ENCODE results near the gene STMN1.

Gene STMN1

GRCh38 chr1:25874635-25875153 is 31.5 kb downstream of the STMN1 start:
- H3K9me3 Mint-ChIP-seq, result no peaks in the 10 kb centered on the region
- H3K4me1 Mint-ChIP-seq (ENCODE audit: low read depth), result peaks cover 56% of the 10 kb centered on the region
- H3K27me3 Mint-ChIP-seq, result peaks cover 12% of the 10 kb centered on the region
- intact Hi-C loops (cut with micrococcal nuclease), result no loop called here
- peak overlapping the region; percentile 72 for H3K27ac Mint-ChIP-seq
- peak overlapping the region; percentile 88 for H3K4me3 Mint-ChIP-seq
- peaks cover 3% of the 10 kb centered on the region for H3K36me3 Mint-ChIP-seq (ENCODE audit: low read depth)

- no peak overlapping the region for H3K4me3 Mint-ChIP-seq
- H3K27me3 Mint-ChIP-seq, result peaks cover 12% of the 10 kb centered on the region
- no peaks in the 10 kb centered on the region for H3K9me3 Mint-ChIP-seq
- H3K4me1 Mint-ChIP-seq (ENCODE audit: low read depth), result peaks cover 56% of the 10 kb centered on the region
- H3K36me3 Mint-ChIP-seq (ENCODE audit: low read depth), result peaks cover 8% of the 10 kb centered on the region
- H3K27ac Mint-ChIP-seq, result peak overlapping the region; percentile 72
- intact Hi-C loops (cut with micrococcal nuclease), result no loop called here
These were observed 32.0 kb downstream of the STMN1 start for GRCh38 chr1:25874209-25874608.

- intact Hi-C loops (cut with micrococcal nuclease), result no loop called here
- H3K36me3 Mint-ChIP-seq (ENCODE audit: low read depth), result peaks cover 12% of the 10 kb centered on the region
These were observed 33.1 kb downstream of the STMN1 start for GRCh38 chr1:25873120-25873519.

GRCh38 chr1:25872713-25873112 is 33.5 kb downstream of the STMN1 start:
- Mint-ChIP-seq H3K4me1 (ENCODE audit: low read depth) (peaks cover 59% of the 10 kb centered on the region), H3K27ac (peak overlapping the region; percentile 45), H3K36me3 (ENCODE audit: low read depth) (peaks cover 12% of the 10 kb centered on the region), H3K4me3 (no peak overlapping the region), H3K9me3 (no peaks in the 10 kb centered on the region), H3K27me3 (peaks cover 11% of the 10 kb centered on the region)
- intact Hi-C loops (cut with micrococcal nuclease), result no loop called here

More at GRCh38 chr1:25873120-25873519, 33.1 kb downstream of the STMN1 start:
- Mint-ChIP-seq H3K27me3 (peaks cover 11% of the 10 kb centered on the region), H3K4me3 (no peak overlapping the region), H3K27ac (peak overlapping the region; percentile 45), H3K4me1 (ENCODE audit: low read depth) (peaks cover 56% of the 10 kb centered on the region), H3K9me3 (no peaks in the 10 kb centered on the region)

GRCh38 chr1:25871704-25872494 is 34.3 kb downstream of the STMN1 start:
- intact Hi-C loops (cut with micrococcal nuclease), result no loop called here
- no peaks in the 10 kb centered on the region for H3K9me3 Mint-ChIP-seq
- H3K4me3 Mint-ChIP-seq, result no peak overlapping the region
- H3K27me3 Mint-ChIP-seq, result peaks cover 9% of the 10 kb centered on the region
- peaks cover 60% of the 10 kb centered on the region for H3K4me1 Mint-ChIP-seq (ENCODE audit: low read depth)
- H3K36me3 Mint-ChIP-seq (ENCODE audit: low read depth), result peaks cover 12% of the 10 kb centered on the region
- no peak overlapping the region for H3K27ac Mint-ChIP-seq

GRCh38 chr1:25871086-25871703 is 35.0 kb downstream of the STMN1 start:
- Mint-ChIP-seq H3K9me3 (no peaks in the 10 kb centered on the region), H3K4me1 (ENCODE audit: low read depth) (peaks cover 53% of the 10 kb centered on the region), H3K27ac (no peak overlapping the region), H3K36me3 (ENCODE audit: low read depth) (peaks cover 12% of the 10 kb centered on the region), H3K27me3 (peaks cover 6% of the 10 kb centered on the region), H3K4me3 (no peak overlapping the region)
- intact Hi-C loops (cut with micrococcal nuclease), result no loop called here

GRCh38 chr1:25870614-25871013 is 35.6 kb downstream of the STMN1 start:
- peaks cover 12% of the 10 kb centered on the region for H3K36me3 Mint-ChIP-seq (ENCODE audit: low read depth)
- no peak overlapping the region for H3K4me3 Mint-ChIP-seq
- H3K27ac Mint-ChIP-seq, result peak overlapping the region; percentile 15
- intact Hi-C loops (cut with micrococcal nuclease), result no loop called here
- no peaks in the 10 kb centered on the region for H3K9me3 Mint-ChIP-seq
- peaks cover 3% of the 10 kb centered on the region for H3K27me3 Mint-ChIP-seq
- H3K4me1 Mint-ChIP-seq (ENCODE audit: low read depth), result peaks cover 49% of the 10 kb centered on the region

- H3K4me3 Mint-ChIP-seq, result no peak overlapping the region
- peaks cover 47% of the 10 kb centered on the region for H3K4me1 Mint-ChIP-seq (ENCODE audit: low read depth)
- intact Hi-C loops (cut with micrococcal nuclease), result no loop called here
- H3K36me3 Mint-ChIP-seq (ENCODE audit: low read depth), result peaks cover 12% of the 10 kb centered on the region
- no peaks in the 10 kb centered on the region for H3K9me3 Mint-ChIP-seq
- H3K27me3 Mint-ChIP-seq, result peaks cover 2% of the 10 kb centered on the region
- peak overlapping the region; percentile 15 for H3K27ac Mint-ChIP-seq
These were observed 36.2 kb downstream of the STMN1 start for GRCh38 chr1:25869909-25870606.

- H3K36me3 Mint-ChIP-seq (ENCODE audit: low read depth), result peaks cover 25% of the 10 kb centered on the region
- H3K4me1 Mint-ChIP-seq (ENCODE audit: low read depth), result peaks cover 36% of the 10 kb centered on the region
- H3K27ac Mint-ChIP-seq, result no peak overlapping the region
- intact Hi-C loops (cut with micrococcal nuclease), result no loop called here
- no peaks in the 10 kb centered on the region for H3K27me3 Mint-ChIP-seq
- H3K9me3 Mint-ChIP-seq, result no peaks in the 10 kb centered on the region
- H3K4me3 Mint-ChIP-seq, result no peak overlapping the region
These were observed 38.8 kb downstream of the STMN1 start for GRCh38 chr1:25867210-25867991.

- peak overlapping the region; percentile 10 for H3K27ac Mint-ChIP-seq
- intact Hi-C loops (cut with micrococcal nuclease), result no loop called here
- H3K4me3 Mint-ChIP-seq, result no peak overlapping the region
- H3K4me1 Mint-ChIP-seq (ENCODE audit: low read depth), result peaks cover 36% of the 10 kb centered on the region
- H3K9me3 Mint-ChIP-seq, result no peaks in the 10 kb centered on the region
- no peaks in the 10 kb centered on the region for H3K27me3 Mint-ChIP-seq
- peaks cover 26% of the 10 kb centered on the region for H3K36me3 Mint-ChIP-seq (ENCODE audit: low read depth)
These were observed 39.9 kb downstream of the STMN1 start for GRCh38 chr1:25866288-25866687.

- peak overlapping the region; percentile 3 for H3K27ac Mint-ChIP-seq
- H3K4me1 Mint-ChIP-seq (ENCODE audit: low read depth), result peaks cover 33% of the 10 kb centered on the region
- intact Hi-C loops (cut with micrococcal nuclease), result loop anchor here (5.0 kb wide), 1 partner anchor 432 kb away; the partner anchor contains the start of gene MACO1
- H3K27me3 Mint-ChIP-seq, result no peaks in the 10 kb centered on the region
- peaks cover 24% of the 10 kb centered on the region for H3K36me3 Mint-ChIP-seq (ENCODE audit: low read depth)
- no peaks in the 10 kb centered on the region for H3K9me3 Mint-ChIP-seq
- H3K4me3 Mint-ChIP-seq, result no peak overlapping the region
These were observed 41.8 kb downstream of the STMN1 start for GRCh38 chr1:25864434-25864833.

- H3K4me1 Mint-ChIP-seq (ENCODE audit: low read depth), result peaks cover 40% of the 10 kb centered on the region
- H3K4me3 Mint-ChIP-seq, result no peak overlapping the region
- intact Hi-C loops (cut with micrococcal nuclease), result loop anchor here (5.0 kb wide), 1 partner anchor 431 kb away; the partner anchor contains the start of gene MACO1
- peaks cover 24% of the 10 kb centered on the region for H3K36me3 Mint-ChIP-seq (ENCODE audit: low read depth)
- no peaks in the 10 kb centered on the region for H3K27me3 Mint-ChIP-seq
- H3K9me3 Mint-ChIP-seq, result no peaks in the 10 kb centered on the region
- peak overlapping the region; percentile 3 for H3K27ac Mint-ChIP-seq
These were observed 42.5 kb downstream of the STMN1 start for GRCh38 chr1:25863486-25864262.
